H9 (cell line): Measurements from ENCODE around the gene PPP3CA. TPM values are rescaled to one million over a fixed set of nuclear protein-coding genes. Genes with fewer than 3 reads are reported as not detected.

ENCODE experiments used
- DNase-seq: peaks from one replicate; pipeline ENCODE4 v3.0.0-alpha.2; 2017
- H2AFZ ChIP-seq: one replicate; pipeline ENCODE4 v1.6.1; 2013; ENCODE audit warnings: mild to moderate bottlenecking, low read length, control low read depth, moderate library complexity
- H2AK5ac ChIP-seq: 2 replicates; pipeline ENCODE4 v1.6.1; 2013; ENCODE audit warnings: low read length, control low read depth, mixed read lengths; ENCODE audit not compliant: insufficient read length
- H2BK120ac ChIP-seq: one replicate; pipeline ENCODE4 v1.6.1; 2013; ENCODE audit warnings: low read depth, mild to moderate bottlenecking, low read length, control low read depth, inconsistent platforms; ENCODE audit not compliant: poor library complexity, severe bottlenecking
- H2BK12ac ChIP-seq: 2 replicates; pipeline ENCODE4 v1.6.1; 2013; ENCODE audit warnings: low read length, control low read depth, mixed read lengths, low read depth; ENCODE audit not compliant: insufficient read length
- H2BK15ac ChIP-seq: 2 replicates; pipeline ENCODE4 v1.6.1; 2013; ENCODE audit warnings: low read depth, low read length, control low read depth
- H2BK20ac ChIP-seq: one replicate; pipeline ENCODE4 v1.6.1; 2013; ENCODE audit warnings: low read depth, mild to moderate bottlenecking, low read length, control low read depth, inconsistent platforms; ENCODE audit not compliant: poor library complexity, severe bottlenecking
- H2BK5ac ChIP-seq: 2 replicates; pipeline ENCODE4 v1.6.1; 2013; ENCODE audit warnings: low read length, control low read depth, mixed read lengths; ENCODE audit not compliant: insufficient read length
- H3K14ac ChIP-seq: 2 replicates; pipeline ENCODE4 v1.6.1; 2013; ENCODE audit warnings: low read length, control low read depth; ENCODE audit not compliant: insufficient read depth
- H3K18ac ChIP-seq: 2 replicates; pipeline ENCODE4 v1.6.1; 2013; ENCODE audit warnings: low read depth, mild to moderate bottlenecking, mixed read lengths, low read length, control low read depth; ENCODE audit not compliant: insufficient read length
- H3K23ac ChIP-seq: 2 replicates; pipeline ENCODE4 v1.6.1; 2013; ENCODE audit warnings: low read length, control low read depth, mixed read lengths, low read depth; ENCODE audit not compliant: insufficient read length
- H3K23me2 ChIP-seq: 2 replicates; pipeline ENCODE4 v1.6.1; 2013; ENCODE audit warnings: low read depth, mild to moderate bottlenecking, mixed read lengths, low read length, control low read depth; ENCODE audit not compliant: insufficient read length, poor library complexity, severe bottlenecking
- H3K27ac ChIP-seq: 2 replicates; pipeline ENCODE4 v1.5.1; 2013; ENCODE audit warnings: low read length, control low read depth, mixed read lengths, low read depth; ENCODE audit not compliant: insufficient read length
- H3K27me3 ChIP-seq: 2 replicates; pipeline ENCODE4 v1.6.1; 2013; ENCODE audit warnings: low read length, control low read depth, inconsistent platforms; ENCODE audit not compliant: insufficient read depth
- H3K4ac ChIP-seq: 2 replicates; pipeline ENCODE4 v1.6.1; 2013; ENCODE audit warnings: low read depth, mild to moderate bottlenecking, control low read depth, inconsistent platforms, low read length, moderate library complexity
- H3K4me1 ChIP-seq: 2 replicates; pipeline ENCODE4 v1.6.1; 2013; ENCODE audit warnings: low read length, control low read depth, inconsistent platforms; ENCODE audit not compliant: insufficient read depth
- H3K4me2 ChIP-seq: 2 replicates; pipeline ENCODE4 v1.6.1; 2013; ENCODE audit warnings: low read length, control low read depth, mixed read lengths; ENCODE audit not compliant: insufficient read length, insufficient read depth
- H3K56ac ChIP-seq: 2 replicates; pipeline ENCODE4 v1.6.1; 2013; ENCODE audit warnings: low read depth, mild to moderate bottlenecking, mixed read lengths, low read length, control low read depth; ENCODE audit not compliant: insufficient read length
- H3K79me1 ChIP-seq: 2 replicates; pipeline ENCODE4 v1.6.1; 2013; ENCODE audit warnings: low read depth, mild to moderate bottlenecking, moderate library complexity, low read length, control low read depth, inconsistent platforms; ENCODE audit not compliant: insufficient read depth, poor library complexity, severe bottlenecking
- H3K79me2 ChIP-seq: 2 replicates; pipeline ENCODE4 v1.6.1; 2013; ENCODE audit warnings: low read length, control low read depth, inconsistent platforms; ENCODE audit not compliant: insufficient read depth
- H3K9ac ChIP-seq: 2 replicates; pipeline ENCODE4 v1.6.1; 2013; ENCODE audit warnings: low read length, control low read depth, mixed read lengths; ENCODE audit not compliant: insufficient read length; ENCODE audit errors: extremely low read depth
- H3K9me3 ChIP-seq: one replicate; pipeline ENCODE4 v1.6.1; 2013; ENCODE audit warnings: low read depth, low read length, inconsistent platforms; ENCODE audit not compliant: control insufficient read depth
- H3T11ph ChIP-seq: one replicate; pipeline ENCODE4 v1.6.1; 2013; ENCODE audit warnings: mild to moderate bottlenecking, low read length, control low read depth, inconsistent platforms
- H4K20me1 ChIP-seq: one replicate; pipeline ENCODE4 v1.6.1; 2013; ENCODE audit not compliant: control insufficient read depth, insufficient read length, insufficient read depth
- H4K5ac ChIP-seq: 2 replicates; pipeline ENCODE4 v1.6.1; 2013; ENCODE audit warnings: low read depth, mild to moderate bottlenecking, mixed read lengths, low read length, control low read depth; ENCODE audit not compliant: insufficient read length
- H4K8ac ChIP-seq: replicated peaks from 2 replicates; pipeline ENCODE4 v1.6.1; 2013; ENCODE audit warnings: low read length, control low read depth, mixed read lengths, low read depth; ENCODE audit not compliant: insufficient read length
- H4K91ac ChIP-seq: 2 replicates; pipeline ENCODE4 v1.6.1; 2013; ENCODE audit warnings: low read depth, mild to moderate bottlenecking, moderate library complexity, mixed read lengths, low read length, control low read depth; ENCODE audit not compliant: insufficient read length
- H3K27ac Mint-ChIP-seq, 3 experiments: 2 replicates in 2 of 3; 3 replicates in 1 of 3; pipeline ENCODE4 v1.8.0; 2020 to 2021; ENCODE audit warnings: mixed read lengths in 3 of 3, mild to moderate bottlenecking in 1 of 3, moderate library complexity in 1 of 3
- H3K27me3 Mint-ChIP-seq: 2 replicates; pipeline ENCODE4 v1.8.0; 2021; ENCODE audit warnings: low read depth, mild to moderate bottlenecking, moderate library complexity, mixed read lengths
- H3K36me3 Mint-ChIP-seq, 3 experiments: 2 replicates in 2 of 3; 3 replicates in 1 of 3; pipeline ENCODE4 v1.8.0; 2020 to 2021; ENCODE audit warnings: low read depth in 3 of 3, mixed read lengths in 3 of 3; ENCODE audit not compliant: insufficient read depth in 1 of 3
- H3K4me1 Mint-ChIP-seq, 2 experiments: 2 replicates each; pipeline ENCODE4 v1.8.0; 2020; ENCODE audit warnings: mixed read lengths in 2 of 2
- H3K4me3 Mint-ChIP-seq, 2 experiments: 2 replicates in 1 of 2; 3 replicates in 1 of 2; pipeline ENCODE4 v1.8.0; 2020 to 2021; ENCODE audit warnings: mild to moderate bottlenecking in 2 of 2, mixed read lengths in 2 of 2, moderate library complexity in 1 of 2
- H3K9me3 Mint-ChIP-seq, 2 experiments: 2 replicates in 1 of 2; 3 replicates in 1 of 2; pipeline ENCODE4 v1.8.0; 2020; ENCODE audit warnings: mild to moderate bottlenecking in 2 of 2, mixed read lengths in 2 of 2, moderate library complexity in 1 of 2
- CTCF ChIP-seq: fragments of 200-600 bp; sonication (generic); conservative IDR thresholded peaks from 3 replicates; pipeline ENCODE4 v1.8.0; 2021; ENCODE audit warnings: antibody characterized with exemption, mild to moderate bottlenecking
- total RNA-seq: library from RNA; stranded (reverse); gene quantifications from 2 replicates; pipeline ENCODE4 v1.2.1, GENCODE V29; 2021

PPP3CA gene
- total RNA-seq, 1 experiment from 2014 or later = 16.8 TPM

GRCh38 chr4:101122019-101122418, 225.3 kb downstream of the PPP3CA start:
- no peaks in the 10 kb centered on the region for H3K27me3 ChIP-seq
- no peaks in the 10 kb centered on the region for H3K79me1 ChIP-seq
- no peak overlapping the region; a peak in 1 of 7 replicates for H3K27ac Mint-ChIP-seq
- H3K4ac ChIP-seq = no peak overlapping the region
- H2AK5ac ChIP-seq = no peak overlapping the region
- H3K56ac ChIP-seq = no peak overlapping the region
- H2BK20ac ChIP-seq = no peak overlapping the region
- H2BK120ac ChIP-seq = no peak overlapping the region
- no peaks in the 10 kb centered on the region for H3K79me2 ChIP-seq
- no peak overlapping the region for H3K18ac ChIP-seq
- no peaks in the 10 kb centered on the region for H3K9me3 Mint-ChIP-seq
- no peak overlapping the region for H3T11ph ChIP-seq
- H4K5ac ChIP-seq = no peak overlapping the region
- no peak overlapping the region for H3K4me3 Mint-ChIP-seq
- no peak overlapping the region for H2BK5ac ChIP-seq
- no peak overlapping the region for H4K8ac ChIP-seq
- H2AFZ ChIP-seq = no peak overlapping the region
- no peaks in the 10 kb centered on the region for H3K9me3 ChIP-seq
- no peaks in the 10 kb centered on the region for H3K23me2 ChIP-seq
- H3K27me3 Mint-ChIP-seq = no peaks in the 10 kb centered on the region
- H4K20me1 ChIP-seq = no peaks in the 10 kb centered on the region
- H3K23ac ChIP-seq = no peak overlapping the region
- no peak overlapping the region for H3K27ac ChIP-seq
- H2BK12ac ChIP-seq = no peak overlapping the region
- H3K4me1 Mint-ChIP-seq = peaks cover 10 to 11% of the 10 kb centered on the region in 2 experiments
- TF ChIP-seq CTCF = no peak
- DNase-seq = no peak
- H4K91ac ChIP-seq = no peak overlapping the region
- H3K4me2 ChIP-seq = no peak overlapping the region
- no peak overlapping the region for H3K9ac ChIP-seq
- H3K4me1 ChIP-seq = no peaks in the 10 kb centered on the region
- H2BK15ac ChIP-seq = no peak overlapping the region; the same call in 1 of the 2 replicates
- no peaks in the 10 kb centered on the region for H3K36me3 Mint-ChIP-seq
- H3K14ac ChIP-seq = no peak overlapping the region
